ENCODE measurements around the gene CIC. TPM values are rescaled to one million over a fixed set of nuclear protein-coding genes. Genes with fewer than 3 reads are reported as not detected.

Gene CIC
- total and polyA plus RNA-seq, 9 of the 15 experiments (the other 6 are each of a cell fraction or from before 2014, with no cell fraction given): 0.07 to 44.7 (median 8.6) TPM

GRCh38 chr19:42219812-42220750, 49.0 kb upstream of the CIC start, which contains the start of gene ZNF526 (continued):
- no peak for TF ChIP-seq ZNF512 (tag; IDR thresholded peaks at IDR 0.05)
- 0 out of 2 replicates have a peak, but pooled peaks have one; percentile 31 for TF ChIP-seq ETV1 (tag; conservative IDR thresholded peaks at IDR 0.05; ENCODE audit: low read depth)
- peak; percentile 75; the same call in 1 of the 2 replicates for TF ChIP-seq TFAP4 (CRISPR knock-in tag; IDR thresholded peaks at IDR 0.05; ENCODE audit: borderline replicate concordance)
- TF ChIP-seq NCOA6 (IDR thresholded peaks at IDR 0.05): no peak
- TF ChIP-seq GMEB1 (CRISPR knock-in tag; IDR thresholded peaks at IDR 0.05): peak; percentile 28; the same call in 1 of the 2 replicates
- peak; percentile 3; the same call in 1 of the 2 replicates for TF ChIP-seq EP300 (IDR thresholded peaks at IDR 0.05; ENCODE audit: low read length)
